ENCODE results near the gene GAS7. TPM values are rescaled to one million over a fixed set of nuclear protein-coding genes. Genes with fewer than 3 reads are reported as not detected.

GAS7 gene
- total RNA-seq, 2 donors from 2014 or later: 69.0 to 70.8 TPM

DNA sequence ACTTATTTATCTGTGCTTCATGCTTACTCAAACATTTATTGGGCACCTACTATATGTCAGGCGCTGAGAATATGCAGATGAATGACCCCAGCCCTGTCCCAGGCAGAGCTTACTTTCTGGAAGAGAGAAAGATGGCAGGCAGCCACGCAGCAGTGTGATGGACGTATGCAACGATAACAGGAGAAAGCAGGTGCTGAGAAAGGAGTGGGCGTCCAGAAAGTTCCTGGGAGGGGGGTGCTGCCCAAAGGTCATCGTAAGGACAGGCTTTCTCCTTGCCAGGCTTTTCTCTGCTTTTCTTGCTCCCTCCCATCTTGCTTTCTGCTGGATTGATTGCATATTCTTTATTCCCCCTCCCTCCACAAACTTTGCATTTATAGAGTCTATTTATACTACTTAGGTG is 124.5 kb downstream of the GAS7 start:
- Histone ChIP-seq H3K4me3 (no peak overlapping the region), H3K4me1 (ENCODE audit: control insufficient read depth in 1 of 2, low read depth in 2 of 2) (peaks cover 0 to 8% of the 10 kb centered on the region in 2 donors), H3K27me3 (replicated peaks; ENCODE audit: insufficient read depth) (no peaks in the 10 kb centered on the region), H3K36me3 (no peaks in the 10 kb centered on the region), H3K9me3 (no peaks in the 10 kb centered on the region), H3K27ac (no peak overlapping the region)
- no peak for ATAC-seq (ENCODE audit: insufficient number of reproducible peaks, low FRiP score, low read depth)
- DNase-seq (ENCODE audit: low spot score): no peak
- TF ChIP-seq, protein P1, sequence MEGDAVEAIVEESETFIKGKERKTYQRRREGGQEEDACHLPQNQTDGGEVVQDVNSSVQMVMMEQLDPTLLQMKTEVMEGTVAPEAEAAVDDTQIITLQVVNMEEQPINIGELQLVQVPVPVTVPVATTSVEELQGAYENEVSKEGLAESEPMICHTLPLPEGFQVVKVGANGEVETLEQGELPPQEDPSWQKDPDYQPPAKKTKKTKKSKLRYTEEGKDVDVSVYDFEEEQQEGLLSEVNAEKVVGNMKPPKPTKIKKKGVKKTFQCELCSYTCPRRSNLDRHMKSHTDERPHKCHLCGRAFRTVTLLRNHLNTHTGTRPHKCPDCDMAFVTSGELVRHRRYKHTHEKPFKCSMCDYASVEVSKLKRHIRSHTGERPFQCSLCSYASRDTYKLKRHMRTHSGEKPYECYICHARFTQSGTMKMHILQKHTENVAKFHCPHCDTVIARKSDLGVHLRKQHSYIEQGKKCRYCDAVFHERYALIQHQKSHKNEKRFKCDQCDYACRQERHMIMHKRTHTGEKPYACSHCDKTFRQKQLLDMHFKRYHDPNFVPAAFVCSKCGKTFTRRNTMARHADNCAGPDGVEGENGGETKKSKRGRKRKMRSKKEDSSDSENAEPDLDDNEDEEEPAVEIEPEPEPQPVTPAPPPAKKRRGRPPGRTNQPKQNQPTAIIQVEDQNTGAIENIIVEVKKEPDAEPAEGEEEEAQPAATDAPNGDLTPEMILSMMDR (IDR thresholded peaks at IDR 0.05): no peak

DNA sequence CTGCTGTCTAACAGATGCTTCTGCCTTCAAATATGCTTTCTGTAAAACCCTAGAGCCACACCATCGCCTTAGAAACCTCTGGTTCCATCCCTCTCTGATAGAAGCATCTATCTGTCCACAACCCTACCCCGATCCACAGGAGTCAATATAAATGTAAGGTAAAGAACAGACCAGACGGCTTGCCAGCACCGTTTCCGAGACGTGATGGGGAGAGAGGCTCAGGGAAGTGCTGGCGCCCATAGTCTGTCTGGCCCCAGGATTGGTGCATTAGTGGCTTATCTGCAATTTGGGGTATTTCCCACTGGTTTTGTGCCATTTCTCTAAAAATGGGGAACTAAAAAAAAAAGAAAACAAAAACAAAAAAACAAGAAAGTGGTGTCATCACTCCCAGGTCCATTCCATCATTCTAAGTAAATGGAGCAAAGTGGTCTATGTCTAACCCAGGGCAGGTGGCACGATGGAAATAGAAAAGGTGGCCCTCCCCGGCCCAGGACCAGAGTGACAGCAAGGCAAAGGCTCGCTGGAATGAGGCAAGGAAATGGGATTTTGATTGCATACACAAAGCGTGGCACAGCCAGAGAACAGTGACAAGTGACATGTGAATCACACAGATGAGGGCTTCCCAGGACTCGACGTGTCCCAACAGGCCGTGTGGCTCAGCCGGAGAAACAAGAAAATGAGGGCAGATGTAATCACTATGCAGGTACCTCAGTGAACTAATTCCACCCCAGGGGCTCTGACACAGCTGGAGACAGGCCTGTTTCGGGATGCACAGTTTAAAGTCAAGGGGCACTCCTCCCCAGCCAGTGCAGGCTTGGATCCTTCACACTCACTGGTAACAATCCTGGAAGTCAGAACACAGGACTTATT is 125.6 kb downstream of the GAS7 start:
- no peaks in the 10 kb centered on the region for H3K27me3 ChIP-seq (replicated peaks; ENCODE audit: insufficient read depth)
- ATAC-seq (ENCODE audit: insufficient number of reproducible peaks, low FRiP score, low read depth): no peak
- H3K27ac ChIP-seq: no peak overlapping the region
- H3K9me3 ChIP-seq: no peaks in the 10 kb centered on the region
- peaks cover 0 to 13% of the 10 kb centered on the region in 2 donors for H3K4me1 ChIP-seq (ENCODE audit: control insufficient read depth in 1 of 2, low read depth in 2 of 2)
- H3K4me3 ChIP-seq: no peak overlapping the region
- no peaks in the 10 kb centered on the region for H3K36me3 ChIP-seq
- TF ChIP-seq, protein P1 (IDR thresholded peaks at IDR 0.05): no peak
- DNase-seq (ENCODE audit: low spot score): no peak

DNA sequence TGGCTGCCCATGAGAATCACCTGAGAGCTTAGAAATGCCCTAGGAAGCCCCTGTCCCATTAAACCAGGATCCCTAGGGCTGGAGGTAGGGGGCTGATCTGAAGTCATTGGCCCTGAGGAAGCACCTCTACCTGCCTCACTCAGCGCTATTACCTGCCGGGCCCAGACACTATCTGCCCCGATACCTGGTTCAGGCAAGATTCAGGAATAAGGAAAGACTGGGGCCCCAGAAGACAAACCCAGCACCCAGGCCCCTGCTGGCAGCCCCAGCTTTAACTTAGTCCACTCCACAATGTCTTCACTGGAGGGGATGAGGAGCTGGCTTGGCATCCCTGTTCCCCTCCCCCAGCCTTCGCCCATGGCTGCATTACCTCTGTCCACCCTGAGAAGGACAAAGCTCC is 126.3 kb downstream of the GAS7 start:
- peaks cover 0 to 13% of the 10 kb centered on the region in 2 donors for H3K4me1 ChIP-seq (ENCODE audit: control insufficient read depth in 1 of 2, low read depth in 2 of 2)
- H3K27me3 ChIP-seq (replicated peaks; ENCODE audit: insufficient read depth): no peaks in the 10 kb centered on the region
- H3K36me3 ChIP-seq: no peaks in the 10 kb centered on the region
- TF ChIP-seq, protein P1 (IDR thresholded peaks at IDR 0.05): no peak
- H3K4me3 ChIP-seq: no peak overlapping the region
- DNase-seq (ENCODE audit: low spot score) (no peak), ATAC-seq (ENCODE audit: insufficient number of reproducible peaks, low FRiP score, low read depth) (no peak)
- no peak overlapping the region for H3K27ac ChIP-seq
- H3K9me3 ChIP-seq: no peaks in the 10 kb centered on the region

DNA sequence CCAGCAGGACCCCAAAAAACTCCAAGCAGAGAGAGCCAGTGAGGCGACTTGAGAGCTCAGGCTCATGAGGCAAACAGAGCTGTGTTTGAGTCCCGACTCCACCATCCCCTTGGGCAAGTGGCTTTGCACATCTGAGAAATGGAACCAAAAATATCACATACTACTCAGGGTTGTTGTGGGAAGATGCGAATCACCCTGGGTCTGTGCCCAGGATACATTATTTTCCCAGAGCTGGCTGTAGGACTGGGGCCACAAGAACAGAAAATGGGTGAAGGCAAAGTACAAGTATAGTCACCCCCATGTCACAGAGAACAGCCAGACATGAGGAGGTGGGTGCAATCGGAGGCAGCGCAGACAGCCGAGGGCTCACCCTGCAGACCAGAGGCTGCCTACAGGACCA is 127.3 kb downstream of the GAS7 start:
- Histone ChIP-seq H3K9me3 (no peaks in the 10 kb centered on the region), H3K36me3 (no peaks in the 10 kb centered on the region), H3K27me3 (replicated peaks; ENCODE audit: insufficient read depth) (no peaks in the 10 kb centered on the region), H3K4me1 (ENCODE audit: control insufficient read depth in 1 of 2, low read depth in 2 of 2) (peaks cover 0 to 13% of the 10 kb centered on the region in 2 donors), H3K27ac (no peak overlapping the region), H3K4me3 (no peak overlapping the region)
- DNase-seq (ENCODE audit: low spot score) (no peak), ATAC-seq (ENCODE audit: insufficient number of reproducible peaks, low FRiP score, low read depth) (no peak)
- TF ChIP-seq, protein P1 (IDR thresholded peaks at IDR 0.05): no peak

DNA sequence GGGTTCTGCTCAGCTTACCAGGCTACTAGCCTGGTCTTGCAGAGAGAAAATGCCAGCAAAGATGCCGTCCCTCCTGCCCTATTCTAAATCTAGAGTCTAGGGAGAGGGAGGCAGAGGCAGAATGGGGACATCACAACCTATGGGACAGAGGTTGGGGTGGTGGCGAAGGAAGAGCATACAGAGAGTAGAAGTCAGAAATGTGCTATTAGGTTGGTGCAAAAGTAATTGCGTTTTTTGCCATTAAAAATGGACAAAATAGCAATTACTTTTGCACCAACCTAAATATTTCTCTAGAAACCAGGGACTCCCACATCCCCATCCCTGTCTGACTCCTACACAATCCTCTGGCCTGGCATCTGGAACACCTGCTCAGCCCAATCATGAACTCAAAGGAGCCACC is 127.7 kb downstream of the GAS7 start:
- no peak overlapping the region for H3K27ac ChIP-seq

More for the DNA sequence above, 127.7 kb downstream of the GAS7 start:
- DNase-seq (ENCODE audit: low spot score) (no peak), ATAC-seq (ENCODE audit: insufficient number of reproducible peaks, low FRiP score, low read depth) (no peak)
- no peaks in the 10 kb centered on the region for H3K9me3 ChIP-seq
- H3K4me1 ChIP-seq (ENCODE audit: control insufficient read depth in 1 of 2, low read depth in 2 of 2): peaks cover 0 to 13% of the 10 kb centered on the region in 2 donors
- TF ChIP-seq, protein P1 (IDR thresholded peaks at IDR 0.05): no peak
- no peaks in the 10 kb centered on the region for H3K27me3 ChIP-seq (replicated peaks; ENCODE audit: insufficient read depth)
- no peaks in the 10 kb centered on the region for H3K36me3 ChIP-seq
- no peak overlapping the region for H3K4me3 ChIP-seq

All from thoracic aorta (tissue), 2 donors.